HG03175 (cell line): ENCODE measurements around the gene CNKSR1.

ENCODE experiments used
- ATAC-seq: cut with Tn5 transposase; IDR thresholded peaks from one replicate; pipeline ENCODE4 v1.9.1; 2021; ENCODE audit warnings: mild to moderate bottlenecking, moderate library complexity; ENCODE audit not compliant: unreplicated experiment

Gene CNKSR1, protein sequence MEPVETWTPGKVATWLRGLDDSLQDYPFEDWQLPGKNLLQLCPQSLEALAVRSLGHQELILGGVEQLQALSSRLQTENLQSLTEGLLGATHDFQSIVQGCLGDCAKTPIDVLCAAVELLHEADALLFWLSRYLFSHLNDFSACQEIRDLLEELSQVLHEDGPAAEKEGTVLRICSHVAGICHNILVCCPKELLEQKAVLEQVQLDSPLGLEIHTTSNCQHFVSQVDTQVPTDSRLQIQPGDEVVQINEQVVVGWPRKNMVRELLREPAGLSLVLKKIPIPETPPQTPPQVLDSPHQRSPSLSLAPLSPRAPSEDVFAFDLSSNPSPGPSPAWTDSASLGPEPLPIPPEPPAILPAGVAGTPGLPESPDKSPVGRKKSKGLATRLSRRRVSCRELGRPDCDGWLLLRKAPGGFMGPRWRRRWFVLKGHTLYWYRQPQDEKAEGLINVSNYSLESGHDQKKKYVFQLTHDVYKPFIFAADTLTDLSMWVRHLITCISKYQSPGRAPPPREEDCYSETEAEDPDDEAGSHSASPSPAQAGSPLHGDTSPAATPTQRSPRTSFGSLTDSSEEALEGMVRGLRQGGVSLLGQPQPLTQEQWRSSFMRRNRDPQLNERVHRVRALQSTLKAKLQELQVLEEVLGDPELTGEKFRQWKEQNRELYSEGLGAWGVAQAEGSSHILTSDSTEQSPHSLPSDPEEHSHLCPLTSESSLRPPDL

DNA sequence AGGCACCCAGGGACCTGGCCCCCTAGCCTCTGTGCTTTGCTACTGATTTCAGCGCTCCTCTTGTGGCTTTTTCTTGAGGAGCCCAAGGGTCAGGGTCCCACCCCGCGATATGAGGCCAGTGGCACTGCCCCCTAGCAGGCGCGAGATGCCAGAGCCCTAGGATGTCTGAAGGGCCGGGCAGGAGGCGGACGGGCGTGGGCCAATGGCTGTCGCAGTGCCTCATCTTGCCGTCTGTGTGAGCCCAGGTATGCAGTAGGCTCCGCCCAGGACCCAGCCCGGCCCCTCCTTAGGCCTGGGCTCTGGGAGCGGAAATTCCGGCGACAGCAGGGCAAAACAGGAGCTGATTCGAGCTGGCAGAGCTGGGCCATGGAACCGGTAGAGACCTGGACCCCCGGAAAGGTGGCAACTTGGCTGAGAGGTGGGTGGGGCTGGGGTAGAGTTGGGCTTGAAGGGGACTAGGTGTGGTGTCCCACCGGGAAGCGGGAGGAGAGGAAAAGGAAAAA is at the start of gene CNKSR1:
Gene CNKSR1 (plus strand): TSS at position 310 of the 503 bp plus-strand sequence. CDS start 57 bp downstream, at position 367.
- no peak for ATAC-seq

DNA sequence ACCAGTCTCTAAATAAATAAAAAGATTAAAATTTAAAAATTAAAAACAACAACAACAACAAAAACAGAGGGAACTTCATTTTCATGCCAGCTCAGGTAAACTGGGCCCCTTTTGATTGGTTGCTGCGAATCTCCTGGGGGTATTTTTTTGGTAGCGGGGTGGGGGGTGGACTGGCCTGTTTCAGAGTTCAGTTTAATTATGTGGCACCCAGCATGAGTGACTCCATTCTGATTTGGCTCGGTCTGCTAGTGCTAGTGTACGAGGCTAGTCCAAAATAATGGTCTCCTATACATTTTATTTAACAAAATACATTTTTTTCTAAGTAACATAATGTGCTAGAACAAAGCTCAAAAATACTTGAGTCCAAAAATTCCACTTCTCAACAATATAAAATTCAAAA is 47.5 kb upstream of the CNKSR1 start:
- ATAC-seq = no peak

DNA sequence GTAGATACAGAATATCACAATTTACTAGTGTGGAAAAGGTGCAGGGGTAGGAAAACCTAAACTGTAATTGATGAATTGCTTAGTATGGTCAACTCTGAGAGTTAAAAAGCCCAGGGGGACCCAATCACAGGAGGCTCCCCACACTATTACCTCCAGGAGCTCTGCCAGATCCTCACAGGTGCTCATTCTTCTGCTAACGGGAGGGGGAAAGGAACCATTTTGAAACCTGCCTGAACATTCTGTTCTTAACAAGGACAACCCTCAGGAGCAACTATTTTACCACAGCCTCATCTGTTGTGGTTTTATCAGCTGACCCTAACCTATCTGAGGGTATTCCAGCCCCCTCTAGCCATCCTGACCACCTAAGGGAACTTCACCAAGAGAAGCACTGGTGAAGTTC is 46.6 kb upstream of the CNKSR1 start:
- ATAC-seq = no peak

DNA sequence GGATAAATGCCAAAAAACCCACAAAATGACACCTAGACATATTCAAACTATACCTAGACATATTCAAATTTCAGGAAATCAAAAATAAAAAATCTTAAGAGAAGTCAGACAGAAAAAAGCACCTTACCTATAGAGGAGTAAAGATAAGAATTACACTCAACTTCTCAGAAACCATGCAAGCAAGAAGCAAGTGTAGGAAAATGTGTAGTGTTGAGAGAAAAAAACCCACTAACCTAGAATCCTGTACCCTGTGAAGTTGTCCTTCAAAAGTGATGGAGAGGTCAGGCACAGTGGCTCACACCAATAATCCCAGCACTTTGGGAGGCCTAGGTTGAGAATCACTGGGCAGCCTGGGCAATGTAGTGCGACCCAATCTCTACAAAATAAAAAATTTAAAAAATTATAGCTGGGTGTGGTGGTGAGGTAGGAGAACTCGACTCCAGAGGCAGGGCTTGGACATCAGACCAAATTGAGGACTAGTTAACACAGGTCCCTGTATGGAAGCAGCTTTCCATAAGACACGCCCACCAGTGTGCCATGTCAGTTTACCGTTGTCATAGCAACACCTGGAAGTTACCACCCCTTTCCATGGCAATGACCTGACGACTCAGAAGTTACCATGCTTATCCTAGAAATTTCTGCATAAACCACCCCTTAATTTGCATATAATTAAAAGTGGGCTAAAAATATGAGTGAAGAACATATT is 45.0 kb upstream of the CNKSR1 start:
- no peak for ATAC-seq

DNA sequence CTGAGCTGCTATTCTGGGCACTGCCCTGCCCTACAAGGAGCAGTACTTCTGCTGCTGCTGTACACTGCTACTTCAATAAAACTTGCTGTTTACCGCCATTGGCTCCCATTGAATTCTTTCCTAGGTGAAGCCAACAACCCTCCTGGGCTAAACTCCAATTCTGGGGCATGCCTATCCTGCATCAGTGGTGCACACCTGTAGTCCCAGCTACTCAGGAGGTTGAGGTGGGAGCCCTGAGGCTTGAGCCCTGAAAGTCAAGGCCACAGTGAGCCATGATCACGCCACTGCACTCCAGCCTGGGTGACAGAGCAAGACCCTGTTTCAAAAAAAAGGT is 44.5 kb upstream of the CNKSR1 start:
- no peak for ATAC-seq

DNA sequence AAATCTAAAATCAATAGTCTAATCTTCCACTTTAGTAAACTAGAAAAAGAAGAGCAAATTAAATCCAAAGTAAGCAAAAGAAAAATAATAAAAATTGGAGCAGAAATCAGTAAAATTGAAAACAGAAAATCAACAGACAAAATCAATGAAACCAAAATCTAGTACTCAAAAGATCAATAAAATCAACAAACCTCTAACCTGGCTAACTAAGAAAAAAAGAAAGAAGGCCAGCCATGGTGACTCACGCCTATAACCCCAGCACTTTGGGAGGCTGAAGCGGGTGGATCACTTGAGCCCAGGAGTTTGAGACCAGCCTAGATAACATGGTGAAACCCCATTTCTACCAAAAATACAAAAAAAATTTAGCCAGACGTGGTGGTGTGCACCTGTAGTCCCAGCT is 42.8 kb upstream of the CNKSR1 start:
- no peak for ATAC-seq

DNA sequence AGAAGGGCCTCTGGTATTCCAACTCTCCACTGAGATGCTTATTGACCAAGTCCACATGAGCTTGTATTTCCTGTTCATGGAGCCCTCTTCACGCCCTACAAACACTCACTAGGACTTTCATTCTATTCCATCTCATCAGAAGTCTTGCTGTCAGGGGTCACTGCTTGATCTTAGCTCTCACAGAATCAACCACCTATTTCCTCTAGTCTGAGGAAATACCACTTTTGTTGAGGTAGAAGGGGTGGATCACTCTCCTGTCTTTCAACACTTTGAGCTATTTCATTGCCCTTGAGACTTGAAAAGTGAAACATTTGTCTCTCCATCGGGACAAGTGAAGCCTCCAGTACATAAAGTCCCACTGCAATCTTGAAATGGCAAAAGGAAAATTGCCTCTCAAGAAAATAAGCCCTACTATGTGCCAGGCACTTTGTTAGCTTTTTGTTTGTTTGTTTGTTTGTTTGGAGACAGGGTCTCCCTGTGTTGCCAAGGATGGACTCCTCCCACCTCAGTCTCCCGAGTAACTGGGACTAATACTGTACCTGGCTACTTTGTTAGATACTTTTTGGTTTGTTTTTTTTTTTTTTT is 38.2 kb upstream of the CNKSR1 start:
- no peak for ATAC-seq

DNA sequence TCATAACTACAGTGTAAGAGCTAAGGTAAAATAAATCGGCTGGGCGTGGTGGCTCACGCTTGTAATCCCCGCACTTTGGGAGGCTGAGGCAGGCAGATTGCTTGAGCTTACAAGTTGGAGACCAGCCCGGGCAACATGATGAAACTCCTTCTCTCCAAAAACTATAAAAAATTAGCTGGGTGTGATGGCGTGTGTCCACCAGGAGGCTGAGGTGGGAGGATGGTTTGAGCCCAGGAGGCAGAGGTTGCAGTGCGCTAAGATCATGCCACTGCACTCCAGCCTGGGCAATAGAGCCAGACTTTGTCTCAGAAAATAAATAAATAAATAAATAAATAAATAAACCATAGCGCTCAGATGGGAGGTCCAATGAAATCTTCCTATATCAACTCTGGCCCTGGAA is 35.1 kb upstream of the CNKSR1 start:
- ATAC-seq = no peak

DNA sequence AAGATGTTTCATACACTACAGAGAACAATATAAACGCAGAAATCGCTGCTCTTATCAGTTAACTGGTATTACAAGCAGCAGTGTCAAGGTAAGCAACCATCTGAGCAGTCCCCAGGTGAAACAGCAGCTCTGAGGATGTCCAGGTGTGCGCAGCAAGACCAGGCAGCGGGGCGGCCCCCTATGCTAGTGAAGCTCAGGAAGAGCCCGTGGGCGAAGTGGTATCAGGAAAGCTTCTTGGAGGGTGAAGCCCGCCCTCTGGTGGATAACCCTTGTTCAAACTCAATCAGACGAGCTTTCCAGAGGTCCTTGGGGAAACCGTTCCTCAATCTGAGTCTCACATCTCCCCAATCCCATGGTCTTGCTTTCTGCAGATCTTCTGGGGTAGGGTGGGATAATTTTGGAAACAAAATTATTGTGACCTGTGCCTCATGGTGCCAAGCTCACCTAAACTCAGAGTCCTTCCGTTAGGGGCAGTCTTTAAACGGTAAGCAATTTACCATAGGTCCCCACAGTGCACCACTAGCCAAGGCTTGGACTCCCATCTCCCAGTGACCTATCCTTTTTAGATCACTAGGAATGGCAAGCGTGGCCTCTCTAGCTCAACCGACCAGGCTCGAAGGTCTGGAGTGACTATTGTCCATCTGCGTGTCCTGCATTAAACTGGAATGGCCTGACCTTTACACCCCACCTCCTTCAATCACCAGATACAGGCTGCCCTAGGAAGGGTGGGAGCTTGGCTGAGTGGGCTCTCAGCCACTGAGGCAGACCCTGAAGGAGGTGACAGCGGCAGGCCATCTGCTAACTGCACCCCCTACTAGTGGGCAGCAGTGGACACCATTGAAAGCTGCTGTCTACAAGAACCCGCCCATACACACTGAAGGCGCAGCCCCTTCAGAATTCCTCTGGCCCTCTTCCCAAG is 32.0 kb upstream of the CNKSR1 start:
- no peak for ATAC-seq

DNA sequence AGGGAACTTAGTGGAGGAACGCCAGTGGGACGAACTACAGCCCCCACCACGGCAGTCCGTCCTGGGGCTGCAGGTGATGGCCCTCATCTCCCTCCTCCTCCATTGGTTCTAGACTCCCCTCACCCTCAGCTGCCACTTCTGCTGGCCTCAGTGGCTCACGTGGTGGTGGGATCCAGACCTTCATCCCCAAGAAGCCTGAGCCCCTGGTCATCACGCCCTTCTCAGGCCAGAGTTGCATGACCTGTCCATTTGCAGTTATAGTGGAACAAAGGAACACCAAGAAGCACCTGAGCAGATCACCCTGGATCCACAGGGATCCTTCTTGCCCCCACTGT is 31.4 kb upstream of the CNKSR1 start:
- no peak for ATAC-seq

DNA sequence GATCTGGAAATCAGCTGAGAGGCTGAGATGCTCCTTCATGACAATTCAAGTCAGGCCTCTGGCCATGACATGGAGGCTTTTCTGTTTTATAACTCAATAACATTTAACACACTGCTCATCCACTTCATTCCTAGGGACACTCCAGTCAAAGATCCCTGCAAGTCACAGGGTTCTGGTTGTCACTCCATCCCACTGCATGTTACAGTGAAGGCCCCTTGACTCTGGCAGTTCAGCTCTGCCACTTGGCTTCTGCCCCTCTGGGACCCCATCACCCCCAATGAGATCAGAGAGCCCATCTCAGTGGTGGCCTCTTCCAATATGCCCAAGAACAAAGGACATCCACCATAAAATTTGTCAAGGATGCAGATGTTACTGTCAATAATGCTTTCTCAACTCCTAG is 28.4 kb upstream of the CNKSR1 start:
- ATAC-seq = no peak

DNA sequence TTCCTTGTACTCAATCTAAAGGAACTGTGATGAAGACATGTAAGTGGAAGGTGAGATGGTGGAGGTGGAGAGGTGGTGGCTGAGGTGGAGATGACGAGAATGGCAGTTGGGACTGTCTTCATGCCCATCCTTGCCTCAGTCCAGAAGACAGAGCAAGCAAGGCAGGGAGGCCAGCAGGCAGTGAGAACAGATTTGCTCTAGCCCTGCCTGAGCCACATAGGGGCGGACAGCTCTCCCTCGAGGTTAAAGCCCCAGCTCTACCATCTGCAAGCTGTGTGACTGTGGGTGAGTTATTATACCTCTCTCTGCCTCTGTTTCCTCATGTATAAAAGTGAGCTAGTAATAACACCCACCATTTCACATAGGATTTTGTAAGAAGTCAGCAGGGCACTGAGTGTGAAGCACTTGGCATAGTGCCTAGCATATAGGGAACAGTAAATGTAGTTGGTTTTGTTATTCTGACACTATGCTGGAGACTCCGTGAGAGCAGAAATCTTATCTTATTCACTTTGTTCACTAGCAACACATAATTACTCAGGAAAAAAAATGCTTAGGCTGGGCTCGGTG is 23.2 kb upstream of the CNKSR1 start:
- no peak for ATAC-seq

DNA sequence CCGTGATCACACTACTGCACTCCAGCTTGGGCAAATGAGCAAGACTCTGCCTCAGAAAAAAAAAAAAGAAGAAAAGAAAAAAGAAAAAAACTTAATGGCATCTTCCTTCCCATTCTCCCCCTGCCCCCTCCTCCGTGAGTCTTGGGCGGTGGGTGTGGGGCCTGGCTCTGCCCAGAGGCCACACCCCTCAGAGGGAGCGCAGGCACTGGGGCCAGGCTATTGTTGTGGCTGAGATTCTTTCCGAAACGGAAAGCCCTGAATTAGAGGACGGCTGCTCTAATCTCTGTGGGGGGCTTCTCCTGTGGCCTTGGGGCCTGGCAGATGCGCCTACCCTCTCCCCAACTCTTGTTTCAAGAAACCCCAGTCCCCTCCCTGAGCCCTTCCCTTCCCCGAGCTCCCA is 22.5 kb upstream of the CNKSR1 start:
- no peak for ATAC-seq

DNA sequence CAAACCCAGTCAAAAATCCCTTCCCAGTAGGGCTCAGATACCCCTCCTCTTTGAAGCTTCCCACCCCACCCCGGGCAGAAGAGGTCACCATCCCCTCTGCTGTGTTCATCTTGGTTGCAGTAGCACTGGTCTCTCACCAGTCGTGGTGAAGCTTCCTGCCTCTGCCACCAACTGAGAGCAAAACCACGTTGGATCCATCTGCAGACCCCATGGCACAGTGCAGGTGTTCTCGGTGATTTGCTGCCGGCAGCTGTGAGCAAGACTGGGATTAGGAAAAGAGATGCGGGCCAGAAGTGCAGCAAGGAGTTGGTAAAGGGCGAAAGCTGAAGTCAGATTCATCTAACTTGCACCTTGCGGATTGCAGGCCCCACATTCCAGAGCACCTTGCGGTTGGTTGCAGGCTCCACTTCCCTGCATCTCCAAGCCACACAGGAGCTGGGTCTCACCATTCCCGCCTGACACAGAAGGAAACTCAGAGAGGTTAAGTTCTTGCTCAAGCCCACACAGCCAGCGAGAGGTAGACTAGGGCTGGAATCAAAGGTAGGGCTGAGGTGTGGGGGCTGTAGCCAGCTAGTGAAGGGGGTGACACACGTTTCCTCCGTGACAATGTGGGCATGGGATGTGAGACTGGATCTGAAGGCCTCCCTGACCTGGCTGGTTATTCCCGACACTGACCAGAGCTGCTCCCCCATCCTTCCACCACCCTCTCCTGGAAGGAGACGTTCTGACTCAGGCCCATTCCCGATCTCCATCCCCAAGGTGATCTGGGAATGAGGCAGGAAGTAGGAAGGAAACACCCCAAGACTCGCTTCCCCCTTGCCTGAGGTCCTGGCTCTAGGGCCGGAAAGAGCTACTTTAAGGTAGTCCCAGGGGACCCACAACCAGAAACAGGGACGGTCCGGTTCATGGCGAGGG is 21.7 kb upstream of the CNKSR1 start:
- ATAC-seq = no peak

DNA sequence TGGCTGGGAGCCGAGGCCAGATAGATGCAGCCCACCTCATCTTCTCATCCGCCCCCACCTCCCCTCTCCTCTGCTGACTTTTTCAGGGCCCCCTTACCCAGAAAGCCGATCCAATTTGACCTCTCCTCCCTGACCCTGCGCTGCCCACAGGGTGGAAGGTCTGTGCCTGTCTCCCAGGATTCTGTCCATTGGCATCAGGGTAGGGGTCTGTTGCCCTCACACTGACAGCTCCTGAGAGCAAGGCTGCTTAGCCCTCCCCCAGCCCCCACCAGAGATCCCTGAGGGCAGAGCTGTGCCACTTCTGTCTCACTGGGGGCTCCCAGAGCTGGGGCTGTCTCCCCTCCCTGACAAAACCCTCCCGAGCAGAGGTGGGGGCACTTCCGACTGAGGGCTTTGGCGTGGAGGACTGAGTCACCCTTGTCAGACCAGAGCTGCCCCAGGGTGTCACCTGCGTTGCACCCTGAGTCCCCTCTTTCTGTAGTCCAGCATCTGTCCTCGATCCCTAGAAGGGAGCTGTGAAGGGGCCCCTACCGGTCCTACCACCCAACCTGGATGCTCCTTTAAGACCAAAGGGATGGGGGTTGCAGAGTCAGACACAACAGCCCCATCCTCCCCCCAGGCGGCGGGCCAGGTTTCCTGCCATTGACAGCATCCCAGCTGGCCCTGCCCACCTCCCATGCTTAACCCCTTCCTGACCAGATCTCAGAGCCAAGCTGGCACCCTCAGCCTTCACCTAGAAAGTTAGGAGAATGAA is 20.8 kb upstream of the CNKSR1 start:
- no peak for ATAC-seq

DNA sequence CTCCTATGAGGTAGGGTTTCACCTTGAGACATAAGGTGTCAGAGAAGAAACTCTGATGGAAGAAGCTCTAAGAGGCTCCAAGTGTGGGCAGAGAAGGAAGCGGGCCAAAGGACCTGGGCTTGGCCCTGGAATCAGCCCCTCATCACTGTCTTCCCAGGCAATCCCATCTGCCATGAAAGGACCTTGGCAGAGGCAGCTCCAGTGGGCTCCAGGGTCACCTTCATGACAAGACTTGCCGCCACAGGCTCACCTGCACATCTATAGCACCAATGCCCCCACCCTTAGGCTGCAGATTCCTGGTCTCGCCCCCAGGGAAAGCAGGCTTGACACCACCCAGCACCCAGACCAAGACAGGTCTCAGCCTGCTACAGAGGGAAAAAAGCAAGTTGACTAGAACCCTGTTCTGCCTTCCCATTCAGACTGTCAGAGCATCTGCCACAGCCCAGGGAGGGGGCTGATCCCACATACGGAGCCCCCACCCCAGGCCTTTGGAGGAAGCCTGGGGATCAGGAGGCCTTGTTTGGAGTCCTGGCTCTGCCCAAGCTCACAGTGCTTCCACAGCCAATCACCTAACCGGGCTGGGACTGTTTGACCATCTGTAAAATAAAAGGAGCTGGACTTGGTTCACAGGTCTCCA is 18.9 kb upstream of the CNKSR1 start:
- no peak for ATAC-seq

DNA sequence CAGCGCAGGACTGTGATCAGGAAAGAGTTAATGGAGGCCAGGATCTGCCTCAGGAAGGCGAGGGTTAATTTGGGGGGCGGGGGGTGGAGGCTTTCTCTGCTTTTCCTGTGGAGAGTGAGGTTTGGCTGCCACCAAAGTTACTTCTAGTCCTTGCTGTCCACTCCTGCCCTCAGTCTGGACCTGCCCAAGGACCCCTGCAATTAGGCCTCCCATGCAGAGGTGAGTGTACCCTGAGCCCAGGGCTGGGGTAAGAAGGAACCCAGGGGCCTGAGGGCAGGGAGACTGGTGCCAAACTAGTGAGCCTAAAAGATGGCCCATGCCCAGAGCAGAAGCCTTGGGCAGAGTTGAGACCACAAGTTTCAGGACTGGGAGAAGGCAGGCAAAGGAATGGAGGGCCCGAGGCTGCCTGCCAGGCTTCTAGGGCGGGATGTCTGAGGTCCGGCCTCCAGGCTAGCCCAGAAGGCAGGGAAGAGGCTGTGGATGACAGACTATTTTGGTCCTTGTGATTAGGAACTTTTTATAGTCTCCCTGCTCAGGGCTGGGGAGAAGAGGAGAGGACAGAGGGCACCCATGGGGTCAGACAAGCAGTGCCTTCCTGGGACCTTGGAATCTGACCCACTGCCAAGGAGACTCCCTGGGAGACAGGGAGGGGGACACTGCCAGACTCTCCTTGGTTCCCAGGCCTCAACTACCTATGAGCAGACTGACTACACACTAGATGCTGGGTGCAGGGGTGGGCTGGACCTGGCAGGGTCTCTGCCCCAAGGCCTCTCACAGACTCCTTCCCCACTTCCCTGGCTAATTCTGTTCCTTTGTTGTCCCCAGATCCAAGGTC is 18.2 kb upstream of the CNKSR1 start, which contains the start of gene FAM110D:
Gene FAM110D (plus strand): TSS at position 172 of the 835 bp plus-strand sequence. CDS start 2,213 bp downstream, outside the sequence.
- ATAC-seq = no peak
